GM06990 (cell line): ENCODE data around the gene LSM7.

Experiments
- DNase-seq: peaks from one replicate; pipeline ENCODE4 v3.0.0-alpha.2; 2011; ENCODE audit not compliant: insufficient read length; ENCODE audit errors: extremely low read depth
- H3K27me3 ChIP-seq: replicated peaks from 2 replicates; pipeline ENCODE4 v1.6.0; 2011; ENCODE audit warnings: low read length; ENCODE audit not compliant: control insufficient read depth, insufficient read depth
- H3K36me3 ChIP-seq: 2 replicates; pipeline ENCODE4 v1.5.1; 2011; ENCODE audit warnings: low read length; ENCODE audit not compliant: control insufficient read depth, insufficient read depth
- H3K4me3 ChIP-seq: replicated peaks from 2 replicates; pipeline ENCODE4 v1.5.1; 2011; ENCODE audit warnings: low read depth, mild to moderate bottlenecking, control low read depth, low read length
- TF ChIP-seq, protein P1 (sequence below): IDR thresholded peaks from 2 replicates; pipeline ENCODE4 v1.5.1; 2011; ENCODE audit warnings: low read length, control low read depth, mild to moderate bottlenecking, inconsistent platforms; ENCODE audit not compliant: insufficient read depth, poor library complexity, severe bottlenecking

Gene LSM7

DNA sequence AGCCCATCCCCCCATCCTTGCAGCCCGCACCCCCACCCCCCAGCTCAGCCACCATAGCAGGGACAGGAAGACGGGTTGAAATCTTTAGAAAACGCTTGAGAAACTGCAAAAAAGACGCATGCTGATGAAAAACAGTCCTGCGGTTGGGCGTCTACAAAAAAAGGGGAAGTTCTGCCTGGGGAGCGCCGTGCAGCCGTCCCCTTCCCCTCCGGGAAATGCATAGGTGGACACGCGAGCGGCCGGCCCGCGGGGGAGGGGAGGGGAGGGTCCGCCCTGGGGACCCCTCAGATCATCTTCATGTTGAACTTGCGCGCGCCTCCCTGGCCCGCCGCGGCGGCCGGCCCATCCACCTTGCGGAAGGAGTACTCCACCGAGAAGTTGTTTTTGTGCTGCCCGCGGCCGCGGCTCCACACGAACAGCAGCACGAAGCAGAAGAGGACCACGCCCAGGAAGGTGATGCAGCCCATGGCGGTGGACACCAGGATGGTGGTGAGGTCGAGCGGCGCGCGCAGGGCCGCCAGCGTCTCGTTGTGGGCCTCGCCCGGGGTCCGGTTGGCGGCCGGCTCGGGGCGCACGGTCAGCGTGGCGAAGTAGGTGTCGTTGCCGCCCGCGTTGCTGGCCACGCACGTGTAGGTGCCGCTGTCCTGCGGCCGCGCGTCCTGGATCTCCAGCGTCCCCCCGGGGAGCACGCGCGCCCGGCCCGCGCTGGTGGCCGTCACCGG, 38.5 kb downstream of the LSM7 start:
- Histone ChIP-seq H3K4me3 (peak overlapping the region; percentile 64), H3K27me3 (no peaks in the 10 kb centered on the region), H3K36me3 (no peaks in the 10 kb centered on the region; the same call in 1 of the 2 replicates)
- DNase-seq, result peak; percentile 84
- TF ChIP-seq, protein P1, sequence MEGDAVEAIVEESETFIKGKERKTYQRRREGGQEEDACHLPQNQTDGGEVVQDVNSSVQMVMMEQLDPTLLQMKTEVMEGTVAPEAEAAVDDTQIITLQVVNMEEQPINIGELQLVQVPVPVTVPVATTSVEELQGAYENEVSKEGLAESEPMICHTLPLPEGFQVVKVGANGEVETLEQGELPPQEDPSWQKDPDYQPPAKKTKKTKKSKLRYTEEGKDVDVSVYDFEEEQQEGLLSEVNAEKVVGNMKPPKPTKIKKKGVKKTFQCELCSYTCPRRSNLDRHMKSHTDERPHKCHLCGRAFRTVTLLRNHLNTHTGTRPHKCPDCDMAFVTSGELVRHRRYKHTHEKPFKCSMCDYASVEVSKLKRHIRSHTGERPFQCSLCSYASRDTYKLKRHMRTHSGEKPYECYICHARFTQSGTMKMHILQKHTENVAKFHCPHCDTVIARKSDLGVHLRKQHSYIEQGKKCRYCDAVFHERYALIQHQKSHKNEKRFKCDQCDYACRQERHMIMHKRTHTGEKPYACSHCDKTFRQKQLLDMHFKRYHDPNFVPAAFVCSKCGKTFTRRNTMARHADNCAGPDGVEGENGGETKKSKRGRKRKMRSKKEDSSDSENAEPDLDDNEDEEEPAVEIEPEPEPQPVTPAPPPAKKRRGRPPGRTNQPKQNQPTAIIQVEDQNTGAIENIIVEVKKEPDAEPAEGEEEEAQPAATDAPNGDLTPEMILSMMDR, result no peak

DNA sequence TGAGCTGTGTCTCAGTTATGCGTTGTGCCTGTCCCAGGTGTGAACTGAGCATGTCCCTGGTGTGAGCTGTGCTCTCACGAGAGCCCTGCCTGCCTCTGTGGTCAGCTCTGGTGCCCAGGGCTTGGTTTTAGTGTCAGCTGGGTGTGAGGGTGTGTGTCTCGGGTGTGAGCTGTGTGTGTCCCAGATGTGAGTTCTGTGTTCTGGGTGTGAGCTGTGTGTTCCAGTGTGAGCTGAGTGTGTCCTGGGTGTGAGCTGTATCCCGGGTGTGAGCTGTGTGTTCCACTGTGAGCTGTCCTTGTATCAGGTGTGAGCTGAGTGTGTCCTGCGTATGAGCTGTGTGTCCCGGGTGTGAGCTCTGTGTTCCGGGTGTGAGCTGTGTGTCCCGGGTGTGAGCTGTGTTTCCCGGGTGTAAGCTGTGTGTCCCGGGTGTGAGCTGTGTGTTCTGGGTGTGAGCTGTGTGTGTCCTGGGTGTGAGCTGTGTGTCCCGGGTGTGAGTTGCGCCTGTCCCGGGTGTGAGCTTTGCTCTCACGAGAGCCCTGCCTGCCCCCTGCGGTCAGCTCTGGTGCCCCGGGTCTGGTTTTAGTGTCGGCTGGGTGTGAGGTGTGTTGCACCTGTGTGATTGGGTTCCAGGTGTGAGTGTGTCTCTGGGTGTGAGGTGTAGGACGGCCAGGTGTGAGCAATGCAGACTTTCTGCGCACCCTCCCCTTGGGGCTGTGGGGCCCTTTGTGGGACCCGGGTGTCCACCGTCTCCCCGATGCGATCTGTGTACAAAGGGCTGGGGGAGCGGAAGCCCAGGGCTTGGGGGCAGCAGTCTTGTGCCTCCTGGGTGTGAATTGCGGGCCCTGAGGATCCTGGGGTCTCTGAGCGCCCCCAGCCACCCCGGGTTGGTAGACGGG, 39.3 kb downstream of the LSM7 start:
- Histone ChIP-seq H3K36me3 (no peaks in the 10 kb centered on the region; the same call in 1 of the 2 replicates), H3K27me3 (no peaks in the 10 kb centered on the region), H3K4me3 (peak overlapping the region; percentile 35)
- TF ChIP-seq, protein P1, result peak; percentile 2
- peak; percentile 61 for DNase-seq

DNA sequence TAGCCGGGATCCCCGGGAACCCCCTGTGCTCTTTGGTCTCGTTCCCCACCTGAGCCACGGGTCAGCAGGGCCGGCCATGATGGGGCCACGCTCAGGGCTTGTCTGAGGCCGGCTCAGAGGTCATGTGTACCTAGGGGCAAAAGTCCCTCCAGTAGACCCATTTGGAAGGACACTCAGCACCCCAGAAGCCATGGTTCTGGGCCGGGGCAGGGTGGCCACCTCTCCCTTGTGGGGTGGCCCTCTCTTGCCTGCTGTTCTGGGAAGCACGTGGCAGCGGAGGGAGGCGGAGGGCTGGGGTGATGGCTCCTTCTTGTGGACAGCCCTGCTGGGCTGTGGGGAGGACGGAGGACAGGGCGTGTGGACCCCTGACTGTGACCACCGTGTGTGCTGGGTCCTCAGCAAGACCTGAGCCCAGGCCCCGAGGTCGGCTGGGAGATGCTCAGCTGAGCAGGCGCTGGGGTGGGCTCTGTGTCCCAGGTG, 40.0 kb downstream of the LSM7 start:
- no peaks in the 10 kb centered on the region; the same call in 1 of the 2 replicates for H3K36me3 ChIP-seq
- H3K27me3 ChIP-seq, result no peaks in the 10 kb centered on the region
- DNase-seq, result no peak
- no peak overlapping the region for H3K4me3 ChIP-seq
- TF ChIP-seq, protein P1, result no peak

DNA sequence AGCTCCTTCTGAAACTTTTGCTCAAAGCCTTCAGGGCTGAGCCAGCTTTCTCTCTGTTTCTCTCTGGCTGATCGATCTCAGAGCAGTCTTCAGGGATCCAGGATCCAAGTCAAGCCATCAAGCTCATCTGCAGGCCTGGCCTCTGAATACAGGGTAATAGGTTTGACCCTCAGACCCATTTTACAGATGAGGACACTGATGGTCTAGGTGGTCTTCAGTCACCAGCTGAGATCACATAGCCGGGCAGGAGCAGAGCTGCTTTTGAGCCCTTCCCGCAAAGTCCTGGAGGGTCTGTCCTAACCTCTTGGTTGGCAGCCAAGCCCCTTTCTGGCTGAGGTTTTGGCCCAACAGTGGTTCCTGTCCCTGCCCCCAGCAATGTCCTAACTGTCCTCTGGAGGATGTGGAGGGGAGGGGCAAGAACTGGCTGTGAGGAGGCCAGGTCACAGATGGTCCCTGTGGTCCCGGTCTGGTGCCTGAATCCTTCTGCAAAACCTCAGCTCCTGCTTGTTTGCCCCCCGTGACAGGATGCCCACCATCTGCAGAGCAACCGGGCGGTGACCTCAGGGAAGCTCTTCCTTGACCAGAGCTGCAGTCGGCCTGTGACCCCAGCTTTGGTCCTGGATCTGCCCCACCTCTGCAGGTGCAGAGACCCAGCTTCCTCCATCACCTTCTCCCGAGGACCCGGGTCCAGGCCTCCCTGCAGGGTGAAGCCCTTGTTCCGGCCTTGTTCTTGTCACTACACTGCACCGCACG, 40.6 kb downstream of the LSM7 start:
- H3K27me3 ChIP-seq, result no peaks in the 10 kb centered on the region

More for the DNA sequence above, 40.6 kb downstream of the LSM7 start:
- DNase-seq, result no peak
- Histone ChIP-seq H3K36me3 (no peaks in the 10 kb centered on the region; the same call in 1 of the 2 replicates), H3K4me3 (no peak overlapping the region)
- TF ChIP-seq, protein P1, result no peak
